ENCODE data around the gene UBASH3B.
A peak's percentile ranks its signal among the peaks of the same experiment; 100 is the strongest.
"Not testable (repeated sequence)": the region's sequence is repeated elsewhere in the genome, so short reads cannot be mapped to it uniquely, and the experiment has no call there.

Gene UBASH3B, protein sequence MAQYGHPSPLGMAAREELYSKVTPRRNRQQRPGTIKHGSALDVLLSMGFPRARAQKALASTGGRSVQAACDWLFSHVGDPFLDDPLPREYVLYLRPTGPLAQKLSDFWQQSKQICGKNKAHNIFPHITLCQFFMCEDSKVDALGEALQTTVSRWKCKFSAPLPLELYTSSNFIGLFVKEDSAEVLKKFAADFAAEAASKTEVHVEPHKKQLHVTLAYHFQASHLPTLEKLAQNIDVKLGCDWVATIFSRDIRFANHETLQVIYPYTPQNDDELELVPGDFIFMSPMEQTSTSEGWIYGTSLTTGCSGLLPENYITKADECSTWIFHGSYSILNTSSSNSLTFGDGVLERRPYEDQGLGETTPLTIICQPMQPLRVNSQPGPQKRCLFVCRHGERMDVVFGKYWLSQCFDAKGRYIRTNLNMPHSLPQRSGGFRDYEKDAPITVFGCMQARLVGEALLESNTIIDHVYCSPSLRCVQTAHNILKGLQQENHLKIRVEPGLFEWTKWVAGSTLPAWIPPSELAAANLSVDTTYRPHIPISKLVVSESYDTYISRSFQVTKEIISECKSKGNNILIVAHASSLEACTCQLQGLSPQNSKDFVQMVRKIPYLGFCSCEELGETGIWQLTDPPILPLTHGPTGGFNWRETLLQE

DNA sequence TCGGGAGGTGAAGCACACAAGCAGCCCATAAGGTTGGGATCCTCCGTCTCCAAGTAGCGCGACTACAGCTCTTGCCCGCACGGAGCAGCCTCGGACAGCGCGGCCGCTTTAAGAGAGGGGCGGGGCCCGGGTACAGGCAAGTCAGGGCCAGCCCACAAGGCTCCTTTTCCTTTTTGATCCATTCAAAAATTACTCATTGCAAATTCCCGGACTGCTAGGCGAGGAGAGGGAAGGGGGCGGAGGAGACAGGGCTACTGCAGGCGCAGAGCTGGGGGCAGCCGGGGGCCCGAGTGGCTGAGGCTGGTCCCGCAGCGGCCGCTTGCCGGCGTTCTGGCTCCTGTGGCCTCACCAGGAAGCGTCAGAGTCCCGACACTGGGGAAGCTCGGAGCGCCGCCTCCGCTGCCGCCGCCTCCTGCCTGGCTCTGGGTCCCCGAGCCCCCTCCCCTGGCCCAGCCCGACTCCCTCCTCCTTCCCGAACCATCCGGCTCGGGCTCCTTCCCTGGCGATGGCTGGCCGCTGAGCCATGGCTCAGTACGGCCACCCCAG, at the start of gene UBASH3B:
Gene UBASH3B, plus strand, starts transcription at position 196 of the 546 bp plus-strand sequence. Its CDS starts 328 bp downstream, at position 524.
- DNase-seq, result peak; percentile 60 to 65

DNA sequence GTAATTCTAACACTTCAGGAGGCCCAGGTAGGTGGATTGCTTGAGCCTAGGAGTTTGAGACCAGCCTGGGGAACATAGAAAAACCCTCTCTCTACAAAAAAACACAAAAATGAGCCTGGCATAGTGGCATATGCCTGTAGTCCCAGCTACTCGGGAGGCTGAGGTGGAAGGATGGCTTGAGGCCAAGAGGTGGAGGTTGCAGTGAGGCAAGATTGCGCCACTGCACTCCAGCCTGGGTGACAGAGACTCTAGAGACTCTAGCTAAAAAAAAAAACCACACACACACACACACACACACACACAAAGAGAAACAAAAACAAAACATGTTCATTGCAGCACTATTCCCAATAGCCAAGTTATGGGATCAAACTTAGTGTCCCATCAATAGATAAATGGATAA, 48.4 kb upstream of the UBASH3B start:
- not testable (repeated sequence) for DNase-seq

DNA sequence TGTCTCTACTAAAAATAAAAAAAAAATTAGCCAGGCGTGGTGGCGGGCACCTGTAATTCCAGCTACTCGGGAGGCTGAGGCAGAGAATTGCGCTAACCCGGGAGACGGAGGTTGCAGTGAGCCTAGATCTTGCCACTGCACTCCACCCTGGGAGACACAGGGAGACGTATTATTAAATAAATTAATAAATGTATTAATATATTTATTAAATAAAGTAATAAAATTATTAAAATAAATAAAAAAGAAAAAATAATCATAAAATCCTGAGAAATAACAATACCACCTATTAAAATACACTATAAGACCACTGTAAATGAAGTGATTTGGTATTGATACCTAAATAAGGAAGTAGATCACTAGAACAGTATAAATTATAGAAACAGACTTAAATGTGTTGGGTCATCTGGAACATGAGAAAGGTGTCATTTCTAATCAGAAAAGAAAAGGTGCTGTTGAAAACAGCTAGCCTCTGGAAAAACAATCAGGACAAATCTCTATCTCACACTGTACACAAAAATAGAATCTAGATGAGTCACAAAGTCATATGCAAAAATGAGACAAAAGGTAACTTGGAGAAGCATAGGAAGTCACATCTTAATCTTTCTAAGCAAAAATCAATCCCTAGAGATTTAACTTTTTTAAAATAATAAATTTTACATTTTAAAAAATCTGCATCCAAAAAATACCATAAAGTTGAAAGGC, 43.2 kb upstream of the UBASH3B start:
- no peak for DNase-seq

DNA sequence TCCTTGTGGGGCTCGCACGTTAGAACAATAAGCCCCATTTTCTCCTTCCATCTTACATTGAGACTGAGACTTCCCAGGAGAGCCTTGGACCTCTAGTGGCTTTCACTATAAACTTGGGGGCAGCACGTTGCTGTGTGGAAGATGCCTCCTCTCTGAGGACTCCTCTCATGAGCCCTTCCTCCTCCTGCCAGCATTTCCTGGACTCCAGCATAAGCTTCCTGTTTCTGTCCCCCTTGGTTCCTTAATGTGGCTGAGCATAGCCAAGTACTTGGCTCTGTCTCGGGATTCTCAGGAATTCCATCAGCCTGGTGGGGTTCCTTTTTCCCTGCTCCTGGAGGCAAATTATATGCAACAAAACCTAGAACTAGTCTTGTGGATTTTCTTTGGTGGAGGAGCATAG, 38.8 kb upstream of the UBASH3B start:
- DNase-seq, result no peak

DNA sequence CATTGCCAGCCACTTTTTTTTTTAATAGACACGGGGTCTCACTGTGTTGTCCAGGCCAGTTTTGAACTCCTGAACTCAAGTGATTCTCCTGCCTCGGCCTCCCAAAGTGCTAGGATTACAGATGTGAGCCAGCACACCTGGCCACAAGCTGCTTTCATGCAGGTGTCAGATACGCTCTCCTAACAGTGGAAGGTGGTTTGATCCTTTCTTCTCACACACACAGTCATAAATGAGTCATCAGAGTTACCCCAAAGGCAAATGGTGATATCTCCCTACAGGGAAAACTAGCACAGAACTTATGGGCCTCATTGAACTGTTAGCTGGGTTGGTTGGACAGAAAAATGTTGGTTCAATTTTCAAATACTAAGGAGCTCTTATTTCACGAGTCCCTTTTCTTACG, 38.2 kb upstream of the UBASH3B start:
- DNase-seq, result no peak

DNA sequence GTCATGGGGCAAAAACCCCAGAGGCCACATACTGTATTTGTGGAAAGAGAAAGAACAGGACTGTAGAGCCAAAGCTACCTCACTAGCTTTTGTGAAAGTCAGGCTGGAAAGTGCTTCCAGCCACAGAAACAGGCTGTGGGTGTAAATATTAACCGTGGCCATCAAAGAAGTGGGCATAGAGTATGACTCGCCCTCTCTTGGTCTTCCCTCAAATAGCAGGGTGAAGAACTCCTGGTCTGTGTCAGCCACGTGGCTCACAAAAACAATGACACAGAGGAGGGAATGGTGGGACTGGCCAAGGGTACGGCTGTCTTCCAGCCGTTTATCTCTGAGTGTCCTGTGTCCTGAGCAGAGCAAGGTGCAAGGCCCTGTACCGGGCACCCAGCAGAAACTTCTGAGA, 37.6 kb upstream of the UBASH3B start:
- DNase-seq, result no peak

DNA sequence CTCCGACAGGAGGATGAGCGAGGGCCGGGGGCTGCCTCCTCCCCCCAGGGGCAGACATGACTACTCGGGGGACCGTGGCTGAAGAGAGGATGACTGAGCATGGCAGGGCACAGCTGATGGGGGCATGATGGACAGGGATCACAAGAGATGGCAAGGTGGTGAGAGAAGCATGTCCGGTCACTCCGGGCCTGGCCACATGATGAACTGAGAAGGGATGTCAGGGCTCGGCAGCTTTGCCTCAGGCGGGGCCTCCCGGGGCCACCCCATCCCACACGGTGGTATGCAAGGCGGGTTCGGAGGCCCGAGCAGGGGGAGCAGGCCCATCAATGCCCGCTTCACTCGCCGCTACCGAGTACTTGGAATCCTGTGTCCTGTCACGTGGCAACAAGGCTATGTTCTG, 36.6 kb upstream of the UBASH3B start:
- DNase-seq, result no peak

DNA sequence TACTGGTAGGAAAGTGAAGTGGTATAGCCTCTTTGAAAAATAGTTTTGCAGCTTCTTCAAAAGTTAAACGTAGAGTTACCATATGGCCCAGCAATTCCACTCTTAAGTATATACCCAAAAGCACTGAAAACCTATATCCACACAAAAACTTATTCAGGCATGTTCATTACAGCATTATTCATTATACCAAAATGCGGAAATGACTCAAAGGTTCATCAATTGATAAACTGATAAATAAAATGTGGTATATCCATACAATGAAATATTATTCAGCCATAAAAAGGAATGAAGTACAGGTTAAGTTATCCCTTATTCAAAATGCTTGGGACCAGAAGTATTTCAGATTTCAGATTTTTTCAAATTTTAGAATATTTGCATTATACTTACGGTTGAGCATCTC, 35.8 kb upstream of the UBASH3B start:
- DNase-seq, result no peak

DNA sequence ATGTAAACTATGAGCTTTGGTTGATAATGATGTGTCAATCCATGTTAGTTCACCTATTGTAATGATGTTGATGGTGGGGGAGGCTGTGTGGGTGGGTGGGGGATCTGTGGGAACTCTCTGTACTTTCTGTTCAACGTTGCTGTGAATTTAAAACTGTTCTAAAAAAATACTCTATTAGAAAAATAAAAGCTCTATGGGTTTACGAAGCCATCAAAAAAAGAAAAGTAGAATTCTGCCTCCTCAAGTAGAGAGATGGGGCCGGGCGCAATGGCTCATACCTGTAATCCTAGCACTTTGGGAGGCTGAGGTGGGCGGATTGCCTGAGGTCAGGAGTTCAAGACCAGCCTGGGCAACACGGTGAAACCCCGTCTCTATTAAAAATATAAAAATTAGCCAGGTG, 30.0 kb upstream of the UBASH3B start:
- DNase-seq, result not testable (repeated sequence)

DNA sequence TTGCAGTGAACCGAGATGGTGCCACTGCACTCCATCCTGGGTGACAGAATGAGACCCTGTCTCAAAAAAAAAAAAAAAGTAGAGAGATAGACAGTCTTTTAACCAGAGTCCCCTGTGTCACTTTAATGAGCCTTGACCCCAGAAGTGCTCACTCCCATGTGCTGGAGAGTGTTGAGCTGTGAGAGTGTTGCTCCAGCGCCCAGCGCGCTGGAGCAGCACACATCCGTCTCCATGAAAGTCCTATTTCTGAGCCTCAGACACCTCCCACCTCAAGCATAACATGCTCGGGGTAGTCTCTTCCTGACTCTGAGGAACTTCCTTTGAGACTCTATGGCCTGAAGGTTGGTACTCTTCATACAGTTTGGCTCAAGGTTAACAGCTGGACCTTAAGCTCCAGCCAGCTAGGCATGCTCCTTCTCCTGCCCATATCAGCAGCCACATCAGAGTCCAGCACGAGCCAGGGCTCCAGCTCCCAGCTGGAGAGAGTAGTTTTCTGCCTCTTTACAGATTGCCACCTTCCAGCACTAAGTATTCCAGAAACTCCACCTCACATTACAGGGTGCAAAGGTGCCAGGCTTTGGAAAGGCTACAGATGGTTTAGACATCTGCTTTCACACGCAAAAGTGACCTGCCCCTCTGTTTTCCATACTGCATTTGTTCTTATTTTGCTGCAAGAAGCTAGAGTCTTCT, 29.4 kb upstream of the UBASH3B start:
- DNase-seq, result no peak

DNA sequence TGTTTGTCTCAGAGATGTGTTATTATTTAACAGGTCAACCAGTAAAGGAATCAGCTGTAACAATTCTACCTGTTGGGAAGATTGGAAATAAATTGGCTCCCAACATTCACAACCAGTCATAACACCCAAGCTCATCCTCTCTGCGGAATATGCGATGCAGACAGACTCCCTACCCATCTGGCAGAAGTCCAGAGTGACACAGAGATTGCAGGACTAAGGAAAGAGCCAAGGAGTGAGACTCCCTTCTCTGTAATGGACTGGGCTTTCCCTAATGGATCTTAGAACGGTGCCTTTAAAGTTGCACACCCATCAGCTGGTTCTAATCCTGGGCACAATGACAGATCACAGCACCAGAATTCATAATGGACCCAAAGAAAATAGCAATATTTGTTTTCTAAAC, 27.8 kb upstream of the UBASH3B start:
- DNase-seq, result no peak

DNA sequence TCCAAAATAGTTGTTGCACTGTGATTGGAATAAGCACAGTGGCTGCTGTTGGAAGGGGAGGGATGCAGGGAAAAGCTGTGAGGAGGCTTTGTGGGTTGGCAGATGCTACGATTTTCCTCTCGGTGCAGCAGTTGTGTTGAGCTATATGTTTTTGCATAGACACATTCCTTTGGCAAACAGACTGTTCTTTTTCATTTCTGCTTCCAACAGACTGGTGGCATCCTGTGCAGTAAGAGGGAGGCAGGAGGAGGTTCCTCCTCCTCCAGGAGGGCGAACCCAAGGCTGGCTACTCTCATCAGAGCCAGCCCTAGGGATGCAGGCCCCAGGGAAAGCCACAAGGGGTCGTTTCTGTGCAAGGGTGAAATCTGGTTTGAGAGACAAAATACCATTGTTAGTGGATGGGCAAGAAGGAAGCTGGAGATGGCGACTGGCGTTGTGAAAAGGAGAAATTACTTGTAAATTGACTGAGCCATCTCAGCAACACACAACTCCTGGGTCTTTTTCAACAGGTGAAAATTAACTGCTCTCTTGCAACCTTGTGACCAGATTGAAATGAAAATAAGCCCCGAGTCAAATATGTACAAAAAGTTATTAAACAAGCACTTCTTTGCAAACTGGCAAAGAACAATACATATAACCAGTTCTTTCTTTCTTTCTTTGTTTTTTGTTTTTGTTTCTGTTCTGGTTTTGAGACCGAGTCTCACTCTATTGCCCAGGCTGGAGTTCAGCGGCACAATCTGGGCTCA, 26.5 kb upstream of the UBASH3B start:
- DNase-seq, result peak; percentile 57 to 67

DNA sequence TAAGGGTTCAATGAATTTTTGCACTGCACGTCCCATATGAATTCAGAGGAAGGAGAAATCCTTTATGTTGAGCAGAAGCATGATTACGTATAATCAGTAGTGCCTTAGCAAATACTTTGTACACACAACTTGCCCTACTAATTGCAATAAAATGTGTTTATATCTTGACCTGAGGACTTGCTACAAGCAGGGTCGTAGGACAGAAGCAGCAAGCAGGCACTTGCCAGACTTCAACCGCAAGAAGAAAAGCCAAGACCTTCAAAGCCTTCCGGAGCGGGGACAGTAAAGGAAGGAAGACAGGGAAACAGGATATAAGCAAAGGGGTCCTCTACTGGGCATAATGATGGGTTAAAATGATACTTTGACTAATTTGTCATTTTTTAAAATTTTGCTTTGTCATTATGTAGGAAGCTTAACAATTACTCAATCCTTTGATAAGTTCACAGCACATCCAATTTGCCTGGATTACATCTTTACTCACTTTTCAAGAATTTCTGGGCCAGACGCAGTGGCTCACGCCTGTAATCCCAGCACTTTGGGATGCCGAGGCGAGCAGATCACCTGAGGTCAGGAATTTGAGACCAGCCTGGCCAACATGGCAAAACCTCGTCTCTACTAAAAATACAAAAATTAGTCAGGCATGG, 23.2 kb upstream of the UBASH3B start:
- no peak for DNase-seq

DNA sequence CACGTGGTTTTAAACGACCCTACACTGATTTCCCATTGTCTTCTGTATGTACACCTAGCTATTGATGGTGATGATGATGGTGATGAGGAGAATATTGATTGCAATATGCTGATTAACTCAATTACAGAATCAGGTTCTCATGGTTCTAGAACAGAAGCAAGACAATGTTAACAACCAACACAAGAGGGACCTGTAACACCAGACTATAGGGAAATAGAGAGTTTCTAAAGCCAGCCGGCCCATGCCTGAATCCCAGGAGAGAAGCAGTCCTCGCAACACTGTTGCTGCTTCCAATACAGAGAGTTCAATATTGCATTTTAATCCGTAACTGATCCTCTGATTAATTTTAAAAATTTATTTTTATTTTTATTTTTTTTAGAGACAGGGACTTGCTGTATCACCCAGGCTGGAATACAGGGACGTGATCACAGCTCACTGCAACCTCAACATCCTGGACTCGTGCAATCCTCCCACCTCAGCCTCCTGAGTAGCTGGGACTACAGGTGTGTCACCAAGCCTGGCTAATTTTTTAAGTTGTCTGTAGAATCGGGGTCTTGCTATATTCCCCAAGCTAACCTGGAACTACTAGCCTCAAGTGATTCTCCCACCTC, 22.2 kb upstream of the UBASH3B start:
- DNase-seq, result no peak

DNA sequence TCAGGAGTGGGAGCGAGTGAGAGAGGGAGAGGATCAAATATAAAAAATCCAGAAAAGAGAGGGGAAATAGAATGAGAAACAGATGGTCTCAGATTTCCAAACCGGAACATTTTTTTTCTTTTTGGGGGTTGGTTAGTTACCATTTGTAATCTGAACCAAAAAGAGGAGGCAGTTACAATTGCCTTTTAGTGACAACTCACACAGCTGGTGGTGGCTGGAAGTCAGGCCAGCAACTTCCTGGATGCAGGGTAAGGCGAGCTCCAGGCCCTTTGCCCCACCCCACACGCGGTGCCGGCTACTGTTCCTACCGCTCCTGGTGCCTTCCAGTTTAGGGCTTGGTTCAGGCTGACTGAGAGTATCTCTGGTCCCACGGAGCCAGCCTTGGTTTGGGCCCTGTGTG, 21.0 kb upstream of the UBASH3B start:
- DNase-seq, result no peak

DNA sequence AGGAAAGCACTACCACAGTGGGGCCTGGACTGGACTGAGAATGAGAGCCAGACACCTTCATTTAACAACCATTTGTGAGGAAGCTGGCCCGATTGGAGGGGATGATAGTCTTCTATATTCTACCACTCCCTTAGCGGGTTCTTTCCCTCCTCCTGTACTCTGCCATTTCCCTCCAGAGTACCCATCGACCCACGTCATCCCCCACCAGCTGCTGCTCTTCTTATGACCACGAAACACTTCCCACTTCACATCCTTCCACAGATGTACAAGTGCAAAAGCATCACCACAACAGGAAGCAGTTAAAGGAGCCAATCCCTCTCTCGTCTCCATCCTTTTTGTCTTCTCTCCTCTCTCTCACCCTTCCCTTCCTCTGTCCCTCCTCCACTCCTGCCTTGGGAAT, 18.0 kb upstream of the UBASH3B start:
- DNase-seq, result no peak

DNA sequence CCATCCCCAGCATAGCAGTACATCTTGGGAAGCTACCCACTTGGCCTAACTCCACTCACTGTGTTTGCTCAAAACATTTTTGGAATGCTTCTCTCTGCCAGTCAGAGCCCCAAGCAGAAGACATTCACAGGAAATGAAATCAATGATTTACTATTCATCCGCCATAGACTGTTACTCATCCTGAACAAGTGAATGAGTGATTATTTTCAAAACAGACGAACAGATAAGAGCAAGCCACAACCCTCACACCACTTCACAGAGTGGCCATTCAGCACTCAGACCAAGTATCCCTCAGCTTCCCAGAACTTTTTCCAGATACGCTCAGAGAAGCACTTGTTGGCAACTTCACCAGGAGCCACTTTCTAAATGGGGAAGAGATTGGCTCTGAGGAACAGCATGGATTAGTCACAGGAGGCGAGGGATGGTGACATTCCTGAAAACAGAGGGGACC, 13.0 kb upstream of the UBASH3B start:
- no peak for DNase-seq

DNA sequence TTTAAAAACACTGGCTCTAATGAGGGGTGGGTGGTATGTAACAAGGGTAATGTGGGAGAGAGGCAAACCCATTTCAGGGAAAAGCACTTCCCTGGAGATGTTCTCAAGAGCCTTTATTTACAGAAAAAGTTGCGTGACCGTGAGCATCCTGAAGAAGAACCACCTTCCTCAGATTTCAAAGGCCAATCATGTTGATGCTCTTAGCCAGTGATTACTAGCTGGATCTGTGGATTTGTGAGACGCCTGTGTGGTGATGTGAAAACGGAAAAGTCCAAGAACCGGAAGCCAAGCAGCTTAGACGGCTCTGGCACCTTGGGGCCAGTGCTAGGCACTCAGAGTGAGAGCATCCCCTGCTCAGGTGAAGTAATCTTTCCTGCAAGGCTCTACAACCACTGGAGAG, 12.6 kb upstream of the UBASH3B start:
- DNase-seq, result no peak

DNA sequence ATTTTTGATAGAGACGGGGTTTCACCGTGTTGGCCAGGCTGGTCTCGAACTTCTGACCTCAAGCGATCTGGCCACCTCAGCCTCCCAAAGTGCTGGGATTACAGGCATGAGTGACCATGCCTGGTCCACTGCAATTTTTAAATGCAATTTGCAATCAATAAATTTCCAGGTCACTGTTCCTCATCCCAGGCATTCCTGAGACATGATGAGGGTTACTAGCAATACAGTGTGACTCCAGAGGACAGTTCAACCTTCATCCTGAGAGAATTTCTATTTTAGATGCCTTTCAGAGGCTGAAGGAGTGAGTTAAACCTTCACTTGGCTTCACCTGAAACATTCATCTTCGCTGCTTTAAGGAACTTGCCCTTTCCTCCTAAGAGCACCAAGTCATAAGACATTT, 9.7 kb upstream of the UBASH3B start:
- no peak for DNase-seq

DNA sequence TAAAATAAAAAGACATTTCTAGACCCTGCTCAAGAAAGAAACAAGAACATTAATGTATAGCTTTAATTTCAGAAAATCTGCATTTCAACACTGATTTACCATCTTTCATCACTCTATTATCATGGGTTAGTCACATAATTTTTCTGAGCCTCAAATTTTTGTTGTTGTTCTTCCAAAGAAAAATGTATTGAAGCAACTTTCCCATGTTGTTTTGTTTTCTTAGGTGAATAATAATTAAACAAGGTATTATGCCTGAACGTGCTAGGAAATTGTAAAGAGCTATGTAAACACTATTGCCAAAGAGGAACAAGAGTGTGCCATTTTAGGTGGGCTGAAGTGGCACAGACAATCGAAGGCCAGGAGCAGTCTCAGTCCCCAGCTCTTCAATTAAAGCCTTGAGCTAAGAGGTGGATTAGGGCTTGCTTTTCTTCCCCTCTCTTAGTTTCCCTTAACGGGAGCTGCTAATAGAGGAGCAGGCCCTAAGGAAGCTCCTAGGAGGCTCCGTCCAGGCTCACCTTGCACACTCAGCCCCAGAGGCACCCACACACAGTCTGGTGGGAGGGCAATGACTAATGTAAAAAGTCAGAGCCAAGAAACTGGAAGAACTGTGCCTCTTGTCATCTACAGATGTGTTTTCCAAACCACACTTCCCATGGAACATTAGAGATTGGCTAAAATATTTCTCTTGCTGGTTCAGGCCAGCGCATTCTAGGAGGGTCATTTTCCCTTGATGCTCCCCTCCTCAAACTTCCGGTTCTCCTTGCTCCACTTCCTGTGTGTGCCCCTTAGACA, 8.8 kb upstream of the UBASH3B start:
- DNase-seq, result no peak
